GM12875 (cell line): ENCODE data around the gene NETO2.

Experiments
- H3K4me3 ChIP-seq: one replicate; pipeline ENCODE4 v1.5.1; 2011; ENCODE audit warnings: low read depth, low read length, control low read depth
- CTCF ChIP-seq: IDR thresholded peaks from 2 replicates; pipeline ENCODE4 v1.5.1; 2011; ENCODE audit warnings: low read depth, mild to moderate bottlenecking, control low read depth, inconsistent platforms, low read length, moderate library complexity, borderline replicate concordance; ENCODE audit not compliant: insufficient read depth

NETO2 gene

GRCh38 chr16:47043200-47043599 lies 100.5 kb downstream of the NETO2 start:
- no peak for TF ChIP-seq CTCF
- no peak overlapping the region for H3K4me3 ChIP-seq

- H3K4me3 ChIP-seq: peak overlapping the region; percentile 64
- peak; percentile 96 for TF ChIP-seq CTCF
These were observed 105.8 kb downstream of the NETO2 start for GRCh38 chr16:47037746-47038458.

- H3K4me3 ChIP-seq: peak overlapping the region; percentile 64
- TF ChIP-seq CTCF: no peak
These were observed 106.4 kb downstream of the NETO2 start for GRCh38 chr16:47037396-47037745.

- 0 out of 2 replicates have a peak, but pooled peaks have one; percentile 13 for TF ChIP-seq CTCF
- H3K4me3 ChIP-seq: no peak overlapping the region
These were observed 107.5 kb downstream of the NETO2 start for GRCh38 chr16:47036201-47036600.

GRCh38 chr16:47035436-47035835 lies 108.3 kb downstream of the NETO2 start:
- no peak for TF ChIP-seq CTCF
- H3K4me3 ChIP-seq: no peak overlapping the region

GRCh38 chr16:47034455-47034854 lies 109.3 kb downstream of the NETO2 start:
- H3K4me3 ChIP-seq: no peak overlapping the region
- no peak for TF ChIP-seq CTCF

GRCh38 chr16:47033176-47033575 lies 110.6 kb downstream of the NETO2 start:
- H3K4me3 ChIP-seq: no peak overlapping the region
- no peak for TF ChIP-seq CTCF
